MCF 10A (cell line): ENCODE data around the gene TCF12. TPM values are rescaled to one million over a fixed set of nuclear protein-coding genes. Genes with fewer than 3 reads are reported as not detected.
A peak's percentile ranks its signal among the peaks of the same experiment; 100 is the strongest.

Experiments used
- BruUV-seq: library from RNA; stranded (reverse); fragments of 400-500 nt; replicated peaks from 2 replicates; lab custom pipeline; 2021; lab: Mats Ljungman, UMichigan
- CTCF ChIA-PET: fragments of 300-600 bp; sonication (Branson Sonifier 250); formaldehyde crosslinking; extraction: SDS; loops from one replicate; lab custom pipeline; 2021; ENCODE audit warnings: antibody characterized with exemption, inconsistent platforms; lab: Yijun Ruan, JAX
- POLR2A ChIA-PET: fragments of 300-600, 350-650 bp; sonication (Branson Sonifier 250); formaldehyde crosslinking; extraction: SDS; loops from one replicate; lab custom pipeline; 2020; ENCODE audit warnings: antibody characterized with exemption, inconsistent platforms; lab: Yijun Ruan, JAX
- DNase-seq: peaks from one replicate; pipeline ENCODE4 v3.0.0-alpha.2; 2018; ENCODE audit not compliant: unreplicated experiment
- H3K27ac Mint-ChIP-seq: one replicate; pipeline ENCODE4 v1.8.0; 2022; ENCODE audit warnings: mild to moderate bottlenecking, low read depth, mixed read lengths; ENCODE audit not compliant: unreplicated experiment
- H3K27me3 Mint-ChIP-seq: one replicate; pipeline ENCODE4 v1.8.0; 2022; ENCODE audit warnings: mixed read lengths; ENCODE audit not compliant: insufficient read depth, unreplicated experiment
- H3K36me3 Mint-ChIP-seq: one replicate; pipeline ENCODE4 v1.8.0; 2022; ENCODE audit warnings: mild to moderate bottlenecking, moderate library complexity, mixed read lengths; ENCODE audit not compliant: insufficient read depth, unreplicated experiment
- H3K4me1 Mint-ChIP-seq: one replicate; pipeline ENCODE4 v1.8.0; 2022; ENCODE audit warnings: mixed read lengths; ENCODE audit not compliant: insufficient read depth, unreplicated experiment
- H3K4me3 Mint-ChIP-seq: one replicate; pipeline ENCODE4 v1.8.0; 2022; ENCODE audit warnings: mild to moderate bottlenecking, moderate library complexity, mixed read lengths; ENCODE audit not compliant: unreplicated experiment
- H3K9me3 Mint-ChIP-seq: one replicate; pipeline ENCODE4 v1.8.0; 2022; ENCODE audit warnings: mixed read lengths; ENCODE audit not compliant: unreplicated experiment
- intact Hi-C: fragments of 100-400 bp; cut with micrococcal nuclease; formaldehyde crosslinking; loops from 2 replicates; pipeline ENCODE4 v1.14.1; 2022
- total RNA-seq: library from RNA; stranded (reverse); gene quantifications from 2 replicates; pipeline ENCODE4 v1.2.3, GENCODE V29; 2022
- TF ChIP-seq, protein P1 (sequence below): fragments of 200-600 bp; IDR thresholded peaks from one replicate; pipeline ENCODE4 v1.8.0; 2022; ENCODE audit warnings: antibody characterized with exemption, mild to moderate bottlenecking; ENCODE audit not compliant: unreplicated experiment

TCF12 gene
- total RNA-seq, 1 experiment from 2014 or later, result 140 TPM

DNA sequence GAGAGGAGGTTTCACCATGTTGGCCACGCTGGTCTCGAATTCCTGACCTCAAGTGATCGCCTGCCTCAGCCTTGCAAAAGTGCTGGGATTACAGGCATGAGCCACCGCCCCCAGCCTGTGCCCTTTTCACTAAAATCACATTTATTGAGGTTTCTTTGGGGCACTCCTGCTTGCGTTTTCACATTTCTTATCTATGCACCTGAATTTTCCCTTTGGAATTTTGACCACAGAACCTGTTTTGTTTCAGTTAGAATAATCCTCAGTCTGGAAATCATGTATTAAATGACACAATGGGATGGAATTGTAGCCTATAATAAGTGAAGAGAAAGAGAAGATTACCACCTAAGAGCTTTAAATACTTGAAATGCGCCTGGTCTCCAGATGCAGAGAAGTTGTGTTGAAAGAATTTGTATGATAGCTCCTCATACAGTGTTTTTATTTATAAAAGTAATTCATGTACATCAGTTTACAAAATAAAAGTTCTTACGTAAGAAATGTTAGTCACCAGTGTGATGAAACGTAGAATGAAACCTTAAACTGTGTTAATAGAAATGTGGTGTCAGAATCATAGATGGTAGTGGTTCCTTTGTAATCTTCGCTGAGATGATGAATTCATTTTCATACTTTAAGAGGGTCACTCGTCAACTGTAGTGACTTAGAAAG, 107.0 kb downstream of the TCF12 start:
- intact Hi-C loops, result loop anchor here (10.0 kb wide), 1 partner anchor 189 kb away; no protein-coding TSS in a partner anchor
- POLR2A ChIA-PET, result interaction anchor here (0.6 to 2.0 kb wide), 7 partner anchors 9 to 138 kb away, joined by 3 to 5 read pairs (median 3); partner anchors contain the start of gene TCF12
- DNase-seq, result peak; percentile 73
- no peaks in the 10 kb centered on the region for H3K27me3 Mint-ChIP-seq
- peaks cover 4% of the 10 kb centered on the region for H3K36me3 Mint-ChIP-seq
- TF ChIP-seq, protein P1, sequence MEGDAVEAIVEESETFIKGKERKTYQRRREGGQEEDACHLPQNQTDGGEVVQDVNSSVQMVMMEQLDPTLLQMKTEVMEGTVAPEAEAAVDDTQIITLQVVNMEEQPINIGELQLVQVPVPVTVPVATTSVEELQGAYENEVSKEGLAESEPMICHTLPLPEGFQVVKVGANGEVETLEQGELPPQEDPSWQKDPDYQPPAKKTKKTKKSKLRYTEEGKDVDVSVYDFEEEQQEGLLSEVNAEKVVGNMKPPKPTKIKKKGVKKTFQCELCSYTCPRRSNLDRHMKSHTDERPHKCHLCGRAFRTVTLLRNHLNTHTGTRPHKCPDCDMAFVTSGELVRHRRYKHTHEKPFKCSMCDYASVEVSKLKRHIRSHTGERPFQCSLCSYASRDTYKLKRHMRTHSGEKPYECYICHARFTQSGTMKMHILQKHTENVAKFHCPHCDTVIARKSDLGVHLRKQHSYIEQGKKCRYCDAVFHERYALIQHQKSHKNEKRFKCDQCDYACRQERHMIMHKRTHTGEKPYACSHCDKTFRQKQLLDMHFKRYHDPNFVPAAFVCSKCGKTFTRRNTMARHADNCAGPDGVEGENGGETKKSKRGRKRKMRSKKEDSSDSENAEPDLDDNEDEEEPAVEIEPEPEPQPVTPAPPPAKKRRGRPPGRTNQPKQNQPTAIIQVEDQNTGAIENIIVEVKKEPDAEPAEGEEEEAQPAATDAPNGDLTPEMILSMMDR, result no peak
- peak overlapping the region; percentile 7 for H3K4me3 Mint-ChIP-seq
- H3K4me1 Mint-ChIP-seq, result peaks cover 20% of the 10 kb centered on the region
- H3K27ac Mint-ChIP-seq, result peak overlapping the region; percentile 40
- CTCF ChIA-PET, result interaction anchor here (0.6 to 0.9 kb wide), 4 partner anchors 12 to 355 kb away, joined by 3 to 4 read pairs (median 3); no protein-coding TSS in a partner anchor
- H3K9me3 Mint-ChIP-seq, result peaks cover 7% of the 10 kb centered on the region
- BruUV-seq, result no TSS peak

DNA sequence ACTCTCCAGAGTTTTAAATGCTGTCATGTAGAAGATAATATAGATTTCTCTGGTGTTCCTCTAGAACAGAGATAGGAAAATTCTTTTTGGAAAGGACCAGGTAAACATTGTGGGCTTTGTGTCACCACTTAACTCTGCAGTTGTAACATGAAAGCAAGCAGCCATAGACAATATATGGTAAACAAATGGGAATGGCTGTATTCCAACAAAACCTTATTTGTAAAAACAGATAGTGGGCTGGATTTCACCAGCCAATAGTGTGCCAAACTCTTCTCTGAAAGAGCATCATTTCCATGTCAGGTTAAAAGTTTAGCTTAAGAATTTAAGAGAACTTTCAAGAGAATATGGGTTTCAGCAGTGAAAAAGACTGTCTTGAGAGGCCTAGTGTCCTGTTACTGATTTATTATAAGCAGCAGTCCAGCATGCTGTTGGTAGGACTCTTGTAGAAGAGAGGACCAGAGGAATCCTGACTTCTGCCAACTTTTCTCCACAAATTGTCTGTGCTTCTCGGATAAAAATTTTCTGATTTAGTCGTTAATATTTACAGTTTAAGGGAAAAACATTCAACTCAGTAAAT, 107.7 kb downstream of the TCF12 start:
- Mint-ChIP-seq H3K27me3 (no peaks in the 10 kb centered on the region), H3K4me1 (peaks cover 15% of the 10 kb centered on the region), H3K9me3 (peaks cover 7% of the 10 kb centered on the region), H3K27ac (peak overlapping the region; percentile 40), H3K4me3 (peak overlapping the region; percentile 7), H3K36me3 (peaks cover 4% of the 10 kb centered on the region)
- intact Hi-C loops, result loop anchor here (10.0 kb wide), 1 partner anchor 189 kb away; no protein-coding TSS in a partner anchor
- POLR2A ChIA-PET, result interaction anchor here (0.6 to 2.0 kb wide), 4 partner anchors 10 to 62 kb away, joined by 3 to 5 read pairs (median 3); no protein-coding TSS in a partner anchor
- CTCF ChIA-PET, result interaction anchor here (0.6 to 0.9 kb wide), 2 partner anchors 12 to 355 kb away, joined by 3 read pairs; no protein-coding TSS in a partner anchor
- TF ChIP-seq, protein P1, result no peak
- no TSS peak for BruUV-seq
- no peak for DNase-seq

DNA sequence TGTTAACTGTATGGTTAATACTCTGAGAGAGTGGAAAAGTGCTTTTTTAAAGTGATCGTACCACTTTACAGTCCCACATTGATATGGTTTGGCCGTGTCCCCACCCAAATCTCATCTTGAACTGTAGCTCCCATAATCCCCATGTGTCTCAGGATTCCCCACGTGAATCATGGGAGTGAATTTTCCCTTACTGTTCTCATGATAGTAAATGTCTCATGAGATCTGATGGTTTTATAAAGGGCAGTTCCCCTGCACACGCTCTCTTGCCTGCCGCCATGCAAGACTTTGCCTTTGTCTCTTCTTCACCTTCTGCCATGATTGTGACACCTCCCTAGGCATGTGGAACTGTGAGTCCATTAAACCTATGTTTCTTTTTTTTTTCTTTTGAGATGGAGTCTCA, 109.2 kb downstream of the TCF12 start:
- ChIA-PET CTCF (no interaction called here), POLR2A (no interaction called here)
- intact Hi-C loops, result loop anchor here (10.0 kb wide), 1 partner anchor 187 kb away; no protein-coding TSS in a partner anchor
- peaks cover 7% of the 10 kb centered on the region for H3K9me3 Mint-ChIP-seq
- no peaks in the 10 kb centered on the region for H3K27me3 Mint-ChIP-seq
- H3K36me3 Mint-ChIP-seq, result peaks cover 4% of the 10 kb centered on the region
- no peak overlapping the region for H3K27ac Mint-ChIP-seq
- peaks cover 15% of the 10 kb centered on the region for H3K4me1 Mint-ChIP-seq
- no peak for DNase-seq
- BruUV-seq, result no TSS peak
- H3K4me3 Mint-ChIP-seq, result no peak overlapping the region
- TF ChIP-seq, protein P1, result no peak

GRCh38 chr15:57028176-57028575, 109.7 kb downstream of the TCF12 start:
- H3K4me3 Mint-ChIP-seq, result no peak overlapping the region
- ChIA-PET POLR2A (interaction anchor here (0.6 to 1.1 kb wide), 3 partner anchors 12 to 143 kb away, joined by 3 read pairs; no protein-coding TSS in a partner anchor), CTCF (interaction anchor here (0.7 kb wide), 1 partner anchor 48 kb away, joined by 3 read pairs; no protein-coding TSS in a partner anchor)
- H3K27ac Mint-ChIP-seq, result no peak overlapping the region
- DNase-seq, result no peak
- peaks cover 7% of the 10 kb centered on the region for H3K9me3 Mint-ChIP-seq
- intact Hi-C loops, result loop anchor here (10.0 kb wide), 1 partner anchor 187 kb away; no protein-coding TSS in a partner anchor
- no TSS peak for BruUV-seq
- peaks cover 4% of the 10 kb centered on the region for H3K36me3 Mint-ChIP-seq
- TF ChIP-seq, protein P1, result no peak
- no peaks in the 10 kb centered on the region for H3K27me3 Mint-ChIP-seq
- peaks cover 15% of the 10 kb centered on the region for H3K4me1 Mint-ChIP-seq
